ENCODE measurements around the gene GLI2.

The GLI2 gene

DNA sequence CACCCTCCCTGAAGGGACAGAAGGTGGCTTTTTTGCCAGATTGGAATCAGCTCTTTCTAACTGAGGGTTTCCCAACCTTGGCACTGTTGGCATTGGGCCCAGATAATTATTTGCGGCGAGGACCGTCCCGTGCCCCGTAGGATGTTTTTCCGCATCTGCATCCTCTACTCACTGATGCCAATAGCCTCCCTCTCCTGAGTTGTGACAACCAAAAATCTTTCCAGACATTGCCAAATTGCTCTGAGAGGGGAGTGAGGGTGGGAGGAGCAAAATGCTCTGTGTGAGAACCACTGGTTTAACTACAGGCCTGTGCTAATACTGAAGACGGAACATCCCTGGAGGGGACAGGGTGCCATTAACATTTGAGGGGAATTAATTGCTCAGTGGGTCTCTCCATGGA is 33.6 kb upstream of the GLI2 start:
- H3K4me3 ChIP-seq (ENCODE audit: low read depth, low read length): no peak overlapping the region
- DNase-seq (ENCODE audit: low read depth): no peak
- TF ChIP-seq, protein P1, sequence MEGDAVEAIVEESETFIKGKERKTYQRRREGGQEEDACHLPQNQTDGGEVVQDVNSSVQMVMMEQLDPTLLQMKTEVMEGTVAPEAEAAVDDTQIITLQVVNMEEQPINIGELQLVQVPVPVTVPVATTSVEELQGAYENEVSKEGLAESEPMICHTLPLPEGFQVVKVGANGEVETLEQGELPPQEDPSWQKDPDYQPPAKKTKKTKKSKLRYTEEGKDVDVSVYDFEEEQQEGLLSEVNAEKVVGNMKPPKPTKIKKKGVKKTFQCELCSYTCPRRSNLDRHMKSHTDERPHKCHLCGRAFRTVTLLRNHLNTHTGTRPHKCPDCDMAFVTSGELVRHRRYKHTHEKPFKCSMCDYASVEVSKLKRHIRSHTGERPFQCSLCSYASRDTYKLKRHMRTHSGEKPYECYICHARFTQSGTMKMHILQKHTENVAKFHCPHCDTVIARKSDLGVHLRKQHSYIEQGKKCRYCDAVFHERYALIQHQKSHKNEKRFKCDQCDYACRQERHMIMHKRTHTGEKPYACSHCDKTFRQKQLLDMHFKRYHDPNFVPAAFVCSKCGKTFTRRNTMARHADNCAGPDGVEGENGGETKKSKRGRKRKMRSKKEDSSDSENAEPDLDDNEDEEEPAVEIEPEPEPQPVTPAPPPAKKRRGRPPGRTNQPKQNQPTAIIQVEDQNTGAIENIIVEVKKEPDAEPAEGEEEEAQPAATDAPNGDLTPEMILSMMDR (IDR thresholded peaks at IDR 0.05; ENCODE audit: low read depth, low read length, missing control alignments): no peak

DNA sequence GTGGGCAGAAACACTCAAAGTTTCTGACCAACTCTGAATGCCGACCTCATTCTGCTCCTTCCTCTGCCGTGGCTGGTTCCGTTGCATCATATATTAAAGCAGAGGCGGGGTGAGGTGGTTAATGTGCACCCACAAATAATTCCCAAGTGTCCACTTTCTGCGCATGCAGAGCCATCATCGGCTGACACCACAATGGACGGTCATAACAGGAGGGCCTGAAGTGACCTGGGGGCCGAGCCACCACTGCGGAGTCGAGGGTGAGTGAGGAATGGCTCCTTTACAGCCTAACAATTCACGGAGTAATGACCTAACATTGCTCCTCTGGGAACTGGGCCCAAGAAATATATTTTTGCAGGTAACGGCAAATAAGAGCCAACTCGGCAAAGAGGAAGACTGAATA is 32.9 kb upstream of the GLI2 start:
- no peak overlapping the region for H3K4me3 ChIP-seq (ENCODE audit: low read depth, low read length)
- TF ChIP-seq, protein P1 (IDR thresholded peaks at IDR 0.05; ENCODE audit: low read depth, low read length, missing control alignments): no peak
- no peak for DNase-seq (ENCODE audit: low read depth)

DNA sequence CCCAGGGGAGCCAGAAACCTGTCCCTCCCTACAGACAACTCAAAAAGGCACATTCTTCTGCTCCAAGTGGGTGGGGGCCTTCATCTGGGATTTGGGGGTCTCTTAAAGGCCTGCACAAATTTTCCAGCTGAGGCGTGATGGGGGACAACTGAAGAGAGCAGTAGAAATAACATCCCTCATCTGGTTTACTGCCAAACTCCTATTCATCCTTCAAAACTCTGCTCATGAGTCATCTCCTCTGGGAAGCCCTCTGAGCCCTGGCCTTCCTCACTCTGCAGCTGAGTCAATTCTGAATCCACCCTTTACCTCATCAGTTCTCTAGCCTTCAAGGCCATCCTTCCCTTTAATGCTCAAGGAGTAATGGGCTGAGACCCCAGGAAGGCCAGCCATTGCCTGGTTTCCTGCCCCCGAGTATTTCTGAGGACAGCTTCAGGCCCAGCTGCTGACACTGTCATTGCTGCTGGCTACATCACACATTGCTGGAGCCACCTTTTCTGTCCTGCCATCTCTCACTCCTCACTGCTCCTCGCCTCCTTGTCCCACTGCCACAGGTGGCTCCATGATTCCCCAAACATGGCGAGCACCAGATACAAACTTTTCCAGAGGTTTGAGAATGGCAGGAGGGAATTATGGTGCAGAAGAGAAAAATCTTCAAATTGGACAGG is 32.2 kb upstream of the GLI2 start:
- H3K4me3 ChIP-seq (ENCODE audit: low read depth, low read length): no peak overlapping the region
- DNase-seq (ENCODE audit: low read depth): no peak
- TF ChIP-seq, protein P1 (IDR thresholded peaks at IDR 0.05; ENCODE audit: low read depth, low read length, missing control alignments): no peak

DNA sequence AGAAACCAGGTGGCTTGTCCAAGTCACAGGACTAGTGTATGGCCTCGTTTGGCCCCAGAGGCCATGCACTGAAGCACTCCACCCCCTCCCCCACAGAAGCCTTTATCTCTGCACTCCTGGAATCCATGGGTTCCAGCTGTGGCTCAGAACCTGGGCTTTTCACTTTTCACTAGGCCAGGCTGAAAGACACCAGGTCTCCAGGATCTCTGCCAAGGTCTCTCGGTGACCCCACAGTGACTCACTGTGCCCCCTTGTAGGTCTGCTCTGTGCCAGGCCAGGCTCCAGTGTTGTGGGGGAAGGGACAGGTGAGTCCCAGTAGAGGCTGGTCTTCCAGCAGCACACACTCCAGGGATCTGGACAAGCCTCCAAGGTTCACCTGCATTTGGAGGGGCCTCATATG is 31.0 kb upstream of the GLI2 start:
- H3K4me3 ChIP-seq (ENCODE audit: low read depth, low read length): no peak overlapping the region
- DNase-seq (ENCODE audit: low read depth): no peak

DNA sequence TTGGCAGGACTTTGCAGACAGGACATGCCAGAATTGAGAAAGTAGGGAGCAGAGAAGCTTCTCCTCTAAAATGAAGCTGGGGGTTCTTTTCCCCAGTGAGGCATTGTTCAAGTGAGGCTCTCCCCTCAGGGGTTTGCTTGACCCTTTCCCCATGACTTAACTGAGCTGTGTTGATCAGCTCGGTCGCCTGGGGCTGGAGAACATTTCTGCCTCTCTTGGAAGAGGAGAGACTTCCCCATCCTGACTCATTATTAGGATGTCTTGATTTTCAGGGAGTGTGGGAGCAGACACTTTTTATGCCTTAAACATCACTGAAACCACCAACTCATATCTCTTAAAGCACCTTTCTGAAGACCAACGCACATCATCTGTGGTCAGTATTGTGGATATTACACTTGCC is 27.9 kb upstream of the GLI2 start:
- no peak for DNase-seq (ENCODE audit: low read depth)

More for the DNA sequence above, 31.0 kb upstream of the GLI2 start:
- TF ChIP-seq, protein P1 (IDR thresholded peaks at IDR 0.05; ENCODE audit: low read depth, low read length, missing control alignments): no peak

DNA sequence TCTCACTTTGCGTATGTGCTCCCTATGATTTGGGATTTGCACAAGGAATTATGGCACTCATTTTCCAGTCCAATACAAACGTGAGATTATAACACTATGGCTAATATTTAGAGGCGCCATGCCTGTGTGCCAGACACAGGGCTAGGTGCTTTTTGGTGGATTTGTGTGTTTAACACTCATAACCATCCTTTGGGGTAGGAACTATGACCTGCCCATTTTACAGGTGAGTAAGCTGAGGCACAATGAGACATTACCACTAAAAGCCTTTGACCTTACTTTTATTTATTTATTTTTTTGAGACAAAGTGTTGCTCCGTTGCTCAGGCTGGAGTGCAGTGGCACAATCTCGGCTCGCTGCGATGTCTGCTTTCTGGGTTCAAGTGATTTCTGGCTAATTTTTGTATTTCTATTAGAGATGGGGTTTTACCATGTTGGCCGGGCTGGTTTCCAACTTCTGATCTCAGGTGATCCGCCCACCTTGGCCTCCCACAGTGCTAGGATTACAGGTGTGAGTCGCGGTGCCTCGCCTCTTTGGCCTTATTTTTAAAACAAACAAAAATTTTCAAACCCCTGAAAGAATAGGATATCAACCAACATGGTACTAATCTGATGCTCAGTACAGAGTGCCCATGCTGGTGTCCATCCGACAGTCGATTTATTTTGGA is 26.6 kb upstream of the GLI2 start:
- no peak overlapping the region for H3K4me3 ChIP-seq (ENCODE audit: low read depth, low read length)
- DNase-seq (ENCODE audit: low read depth): no peak
- TF ChIP-seq, protein P1 (IDR thresholded peaks at IDR 0.05; ENCODE audit: low read depth, low read length, missing control alignments): no peak

More for the DNA sequence above, 27.9 kb upstream of the GLI2 start:
- TF ChIP-seq, protein P1 (IDR thresholded peaks at IDR 0.05; ENCODE audit: low read depth, low read length, missing control alignments): no peak
- H3K4me3 ChIP-seq (ENCODE audit: low read depth, low read length): no peak overlapping the region

All from GM12864 (cell line).